ENCODE measurements around the gene SPAAR.

The SPAAR gene

GRCh38 chr9:35944173-35944572 lies 34.9 kb downstream of the SPAAR start:
- ATAC-seq (no peak), DNase-seq (no peak)
- Mint-ChIP-seq H3K9me3 (no peaks in the 10 kb centered on the region), H3K27ac (no peak overlapping the region), H3K27me3 (no peaks in the 10 kb centered on the region), H3K4me1 (peaks cover 40% of the 10 kb centered on the region), H3K4me3 (no peak overlapping the region)

GRCh38 chr9:35944841-35945240 lies 35.6 kb downstream of the SPAAR start:
- Mint-ChIP-seq H3K9me3 (no peaks in the 10 kb centered on the region), H3K27me3 (no peaks in the 10 kb centered on the region), H3K4me1 (peaks cover 33% of the 10 kb centered on the region), H3K27ac (no peak overlapping the region), H3K4me3 (no peak overlapping the region)
- no peak for DNase-seq
- no peak for ATAC-seq

GRCh38 chr9:35945341-35946018 lies 36.2 kb downstream of the SPAAR start:
- Mint-ChIP-seq H3K27ac (no peak overlapping the region), H3K9me3 (no peaks in the 10 kb centered on the region), H3K27me3 (no peaks in the 10 kb centered on the region), H3K4me3 (peak overlapping the region; percentile 0 to 8), H3K4me1 (peaks cover 27% of the 10 kb centered on the region)
- DNase-seq: peak; percentile 41 to 59
- ATAC-seq: peak; percentile 74

GRCh38 chr9:35948451-35948850 lies 39.2 kb downstream of the SPAAR start:
- no peak overlapping the region for H3K4me3 Mint-ChIP-seq
- no peak for DNase-seq
- no peaks in the 10 kb centered on the region for H3K9me3 Mint-ChIP-seq
- no peak for ATAC-seq
- peaks cover 14% of the 10 kb centered on the region for H3K4me1 Mint-ChIP-seq
- H3K27ac Mint-ChIP-seq: no peak overlapping the region
- H3K27me3 Mint-ChIP-seq: no peaks in the 10 kb centered on the region

GRCh38 chr9:35948901-35949318 lies 39.6 kb downstream of the SPAAR start:
- no peak for DNase-seq
- Mint-ChIP-seq H3K9me3 (no peaks in the 10 kb centered on the region), H3K27me3 (no peaks in the 10 kb centered on the region), H3K4me3 (no peak overlapping the region), H3K27ac (no peak overlapping the region), H3K4me1 (peaks cover 14% of the 10 kb centered on the region)
- ATAC-seq: no peak

- DNase-seq (no peak), ATAC-seq (no peak)
- Mint-ChIP-seq H3K27me3 (no peaks in the 10 kb centered on the region), H3K9me3 (no peaks in the 10 kb centered on the region), H3K4me3 (no peak overlapping the region), H3K27ac (no peak overlapping the region), H3K4me1 (peaks cover 7% of the 10 kb centered on the region)
These were observed 42.4 kb downstream of the SPAAR start for GRCh38 chr9:35951736-35952135.

GRCh38 chr9:35952526-35953191 lies 43.4 kb downstream of the SPAAR start:
- Mint-ChIP-seq H3K27me3 (peaks cover 9% of the 10 kb centered on the region), H3K9me3 (no peaks in the 10 kb centered on the region), H3K4me1 (peaks cover 7% of the 10 kb centered on the region), H3K27ac (no peak overlapping the region), H3K4me3 (no peak overlapping the region)
- ATAC-seq (no peak), DNase-seq (no peak)

- ATAC-seq (peak; percentile 81), DNase-seq (peak; percentile 32 to 43)
- H3K27me3 Mint-ChIP-seq: peaks cover 15% of the 10 kb centered on the region
- no peak overlapping the region for H3K4me3 Mint-ChIP-seq
- peaks cover 7% of the 10 kb centered on the region for H3K4me1 Mint-ChIP-seq
- H3K27ac Mint-ChIP-seq: no peak overlapping the region
- no peaks in the 10 kb centered on the region for H3K9me3 Mint-ChIP-seq
These were observed 45.8 kb downstream of the SPAAR start for GRCh38 chr9:35954942-35955546.

GRCh38 chr9:35956651-35957050 lies 47.4 kb downstream of the SPAAR start:
- DNase-seq: no peak
- Mint-ChIP-seq H3K4me3 (no peak overlapping the region), H3K27ac (no peak overlapping the region), H3K9me3 (no peaks in the 10 kb centered on the region), H3K4me1 (peaks cover 7% of the 10 kb centered on the region), H3K27me3 (peaks cover 15% of the 10 kb centered on the region)
- ATAC-seq: no peak

- no peak within 1 kb of the TSS for H3K4me3 Mint-ChIP-seq
- H3K27ac Mint-ChIP-seq: peak within 1 kb of the TSS in 1 of 2 donors; percentile 87
- H3K9me3 Mint-ChIP-seq: no peaks in the 10 kb centered on the region
- ATAC-seq (no peak), DNase-seq (no peak)
- H3K4me1 Mint-ChIP-seq: peaks cover 7% of the 10 kb centered on the region
- peaks cover 21% of the 10 kb centered on the region for H3K27me3 Mint-ChIP-seq
These were observed 49.0 kb downstream of the SPAAR start, which contains the start of gene OR2S2 for GRCh38 chr9:35958104-35958837. Gene OR2S2 (minus strand): TSS chr9:35958154. CDS start chr9:35958098, 56 bp downstream.

GRCh38 chr9:35960039-35960655 lies 50.9 kb downstream of the SPAAR start:
- Mint-ChIP-seq H3K27me3 (peaks cover 21% of the 10 kb centered on the region), H3K4me3 (no peak overlapping the region), H3K4me1 (no peaks in the 10 kb centered on the region), H3K9me3 (no peaks in the 10 kb centered on the region), H3K27ac (no peak overlapping the region)
- DNase-seq (no peak), ATAC-seq (no peak)
